Myocyte (in vitro differentiated cells): Measurements from ENCODE around the gene STAT3. TPM values are rescaled to one million over a fixed set of nuclear protein-coding genes. Genes with fewer than 3 reads are reported as not detected.
"Not testable (repeated sequence)": the region's sequence is repeated elsewhere in the genome, so short reads cannot be mapped to it uniquely, and the experiment has no call there.

Experiments
- DNase-seq: peaks from one replicate; pipeline ENCODE4 v3.0.0-alpha.2; 2012; ENCODE audit warnings: low read depth
- total RNA-seq: library from RNA; depleted of rRNA; stranded (reverse); fragments of >200 nt; gene quantifications from 2 replicates; pipeline ENCODE4 v1.2.3, GENCODE V29; 2014

Gene STAT3
- total RNA-seq, 1 donor from 2014 or later: 159 TPM

GRCh38 chr17:42386777-42387657, 1.2 kb downstream of the STAT3 start:
- DNase-seq: no peak

DNA sequence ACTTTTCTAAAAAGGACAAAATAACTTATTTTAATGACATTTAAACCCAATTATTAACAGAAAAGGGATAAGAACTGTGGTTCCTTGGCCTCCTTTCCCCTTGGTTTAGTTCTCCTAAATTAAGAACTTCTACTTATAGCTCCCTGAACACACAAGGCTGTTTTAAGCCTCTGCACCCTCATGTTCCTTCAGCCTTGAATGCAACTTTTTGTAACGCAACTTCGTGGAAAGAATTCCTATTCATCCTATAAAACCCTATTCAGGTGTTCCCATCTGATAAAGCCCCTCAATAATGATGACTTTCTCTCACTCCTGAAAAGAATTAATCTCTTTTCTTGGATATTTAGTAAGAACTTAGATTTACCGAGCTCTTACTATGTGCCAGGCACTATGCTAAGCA, 6.3 kb downstream of the STAT3 start:
- DNase-seq: no peak

DNA sequence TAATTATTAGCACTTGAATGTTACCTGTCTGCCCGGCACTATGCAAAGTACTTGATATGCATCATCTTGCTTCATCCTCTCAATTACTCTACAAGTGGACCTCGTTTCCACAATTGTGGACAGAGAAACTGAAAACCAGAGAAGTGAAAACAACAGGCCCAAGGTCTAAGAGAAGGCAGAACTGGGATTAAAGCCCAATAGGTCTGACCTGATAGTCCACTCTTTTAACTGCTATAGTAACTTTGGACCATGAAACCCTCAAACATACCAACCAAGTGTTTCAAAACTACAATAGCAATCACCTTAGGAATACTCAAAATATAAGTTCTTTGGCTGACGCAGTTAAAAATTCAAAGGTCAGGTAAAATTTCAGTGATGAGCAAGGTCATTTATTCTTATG, 7.3 kb downstream of the STAT3 start:
- no peak for DNase-seq

DNA sequence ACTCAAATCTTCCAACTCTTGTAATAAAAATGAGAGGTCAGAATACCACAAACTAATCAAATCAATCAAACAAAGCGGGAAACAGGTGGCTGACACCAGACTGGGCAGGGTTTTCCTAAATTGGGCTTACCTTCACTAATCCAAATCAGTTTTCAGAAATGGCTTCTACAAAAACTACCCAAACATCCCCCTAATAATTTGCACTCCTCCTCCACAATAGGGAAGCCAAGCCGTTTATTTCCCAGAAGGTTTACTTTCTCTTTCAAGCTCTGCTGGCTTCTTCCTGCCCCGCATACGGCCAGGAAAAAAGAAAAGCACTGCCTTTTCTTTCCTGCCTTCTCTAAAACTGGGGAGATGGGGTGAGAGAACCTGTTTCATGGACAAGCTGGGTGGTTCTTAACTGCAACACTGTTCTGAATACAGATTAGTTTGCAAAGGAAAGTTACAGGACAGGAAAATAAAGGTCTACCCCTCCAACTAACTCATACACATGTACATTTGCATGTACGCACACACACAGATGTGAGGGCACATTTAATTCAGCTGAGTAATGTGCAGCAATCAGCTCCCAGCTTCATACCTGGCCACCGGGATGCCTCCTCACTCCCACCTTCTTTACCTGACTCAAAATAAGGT, 9.2 kb downstream of the STAT3 start:
- DNase-seq: no peak

DNA sequence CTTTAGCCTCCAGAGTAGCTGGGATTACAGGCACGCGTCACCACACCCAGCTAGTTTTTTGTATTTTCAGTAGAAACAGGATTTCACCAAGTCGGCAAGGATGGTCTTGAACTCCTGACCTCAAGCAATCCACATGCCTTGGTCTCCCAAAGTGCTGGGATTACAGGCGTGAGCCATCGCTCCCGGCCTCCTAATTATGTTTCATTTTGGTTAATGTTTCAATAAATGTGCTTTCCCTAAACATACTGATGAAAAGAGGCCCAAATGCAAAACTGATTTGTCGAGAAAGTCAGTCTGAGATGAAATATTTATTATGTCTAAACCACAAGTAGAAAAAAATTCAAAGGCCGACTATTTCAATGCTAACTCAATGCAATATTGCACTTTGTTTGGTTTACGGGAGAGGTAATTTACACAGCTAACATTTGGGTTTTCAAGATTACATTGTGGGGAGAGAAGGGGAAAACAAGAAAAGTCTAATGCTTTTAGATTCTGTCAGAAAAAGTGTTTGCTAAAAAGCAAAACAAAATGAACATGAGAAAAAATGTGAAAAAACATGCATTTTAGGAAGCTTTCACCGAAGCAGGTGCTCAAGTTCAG, 9.8 kb downstream of the STAT3 start:
- no peak for DNase-seq

GRCh38 chr17:42373896-42374295, 14.3 kb downstream of the STAT3 start:
- no peak for DNase-seq

DNA sequence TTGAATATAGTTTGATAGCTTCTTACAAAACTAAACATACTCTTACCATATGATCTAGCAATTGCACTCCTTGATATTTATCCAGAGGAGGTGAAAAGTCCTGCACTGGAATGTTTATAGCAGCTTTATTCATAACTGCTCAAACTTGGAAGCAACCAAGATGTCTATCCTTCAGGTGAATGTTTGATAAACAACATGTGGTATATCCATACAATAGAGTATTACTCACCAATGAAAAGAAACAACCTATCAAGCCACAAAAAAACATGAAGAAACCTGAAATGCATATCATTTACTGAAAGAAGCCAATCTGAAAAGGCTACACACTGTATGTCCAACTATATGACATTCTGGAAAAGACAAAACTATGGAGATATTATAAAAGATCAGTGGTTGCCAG, 16.1 kb downstream of the STAT3 start:
- DNase-seq: no peak

GRCh38 chr17:42368797-42369561, 19.3 kb downstream of the STAT3 start:
- DNase-seq: not testable (repeated sequence)

DNA sequence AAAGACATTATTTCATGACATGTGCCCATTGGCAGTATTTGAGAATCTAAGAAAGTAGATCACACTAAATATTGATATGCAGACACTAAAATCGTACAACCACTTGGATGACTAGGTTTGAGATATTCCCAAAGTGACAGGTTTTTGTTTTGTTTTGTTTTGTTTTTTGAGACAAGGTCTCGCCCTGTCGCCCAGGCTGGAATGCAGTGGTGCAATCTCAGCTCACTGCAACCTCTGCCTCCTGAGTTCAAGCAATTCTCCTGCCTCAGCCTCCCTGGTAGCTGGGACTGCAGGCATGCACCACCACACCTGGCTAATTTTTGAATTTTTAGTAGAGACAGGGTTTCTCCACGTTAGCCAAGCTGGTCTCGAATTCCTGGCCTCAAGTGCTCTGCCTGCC, 19.9 kb downstream of the STAT3 start:
- DNase-seq: not testable (repeated sequence)

DNA sequence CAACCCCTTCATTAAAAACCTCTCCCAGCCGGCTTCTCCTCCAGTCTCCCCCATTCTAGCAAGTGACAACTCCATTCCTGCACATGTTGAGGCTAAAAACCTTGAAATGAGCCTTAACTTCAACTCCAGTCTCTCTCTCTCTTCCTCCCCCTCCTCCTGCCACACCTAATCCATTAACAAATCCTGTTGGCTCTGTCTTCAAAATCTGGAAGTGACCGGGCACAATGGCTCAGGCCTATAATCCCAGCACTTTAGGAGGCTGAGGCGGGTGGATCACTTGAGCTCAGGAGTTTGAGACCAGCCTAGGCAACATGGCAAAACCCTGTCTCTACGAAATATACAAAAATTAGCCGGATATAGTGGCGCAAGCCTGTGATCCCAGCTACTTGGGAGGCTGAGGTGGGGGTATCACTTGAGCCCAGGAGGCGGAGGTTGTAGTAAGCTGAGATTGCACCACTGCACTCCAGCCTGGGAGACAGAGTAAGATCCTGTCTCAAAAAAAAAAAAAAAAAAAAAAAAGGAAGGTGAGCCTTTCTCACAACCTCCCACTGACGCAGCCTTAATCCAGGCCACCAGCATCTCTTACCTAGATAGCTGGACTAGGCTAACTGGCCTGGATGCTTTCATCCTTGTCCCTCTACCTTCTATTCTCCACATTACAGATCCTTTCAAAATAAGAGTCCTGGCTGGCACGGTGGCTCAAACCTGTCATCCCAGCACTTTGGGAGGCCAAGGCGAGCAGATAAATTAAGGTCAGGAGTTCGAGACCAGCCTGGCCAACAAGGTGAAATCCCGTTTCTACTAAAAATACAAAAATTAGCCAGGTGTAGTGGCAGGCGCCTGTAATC, 21.8 kb downstream of the STAT3 start:
- DNase-seq: not testable (repeated sequence)

DNA sequence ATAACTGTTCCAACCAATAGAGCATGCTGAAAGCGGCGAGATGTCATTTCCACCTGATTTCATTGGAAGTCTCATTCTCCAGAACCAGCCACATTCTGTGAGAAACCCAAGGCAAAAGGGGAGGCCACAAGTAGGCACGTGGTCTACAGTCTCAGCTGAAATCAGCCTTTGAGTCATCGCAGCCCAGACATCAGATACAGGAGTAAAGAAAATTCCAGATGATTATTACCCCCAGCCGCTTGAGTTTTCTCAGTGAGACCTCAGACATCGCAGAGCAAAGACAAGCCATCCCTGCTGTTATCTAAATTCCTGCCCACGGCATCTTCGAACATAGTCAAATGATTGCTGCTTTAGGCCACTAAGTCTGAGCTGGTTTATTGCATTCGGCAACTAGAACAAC, 23.1 kb downstream of the STAT3 start:
- DNase-seq: peak; percentile 50

- peak; percentile 73 for DNase-seq
Observed at GRCh38 chr17:42363767-42364585, 24.3 kb downstream of the STAT3 start.

DNA sequence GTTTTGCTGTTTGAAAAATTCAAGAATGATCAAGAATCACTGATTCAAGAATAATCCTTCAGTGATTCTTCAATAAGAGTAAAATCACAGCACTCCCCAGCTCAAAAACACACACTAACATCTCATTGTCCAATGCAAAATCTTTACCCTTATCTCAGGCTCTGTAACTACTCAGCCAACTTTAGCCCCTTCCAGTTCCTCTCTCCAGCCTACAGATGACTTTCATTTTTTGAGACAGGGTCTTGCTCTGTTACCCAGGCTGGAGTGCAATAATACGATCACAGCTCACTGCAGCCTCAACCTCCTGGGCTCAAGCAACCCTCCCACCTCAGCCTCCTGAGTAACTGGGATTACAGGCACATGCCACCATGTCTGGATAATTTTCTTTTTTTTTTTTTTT, 25.0 kb downstream of the STAT3 start:
- no peak for DNase-seq

DNA sequence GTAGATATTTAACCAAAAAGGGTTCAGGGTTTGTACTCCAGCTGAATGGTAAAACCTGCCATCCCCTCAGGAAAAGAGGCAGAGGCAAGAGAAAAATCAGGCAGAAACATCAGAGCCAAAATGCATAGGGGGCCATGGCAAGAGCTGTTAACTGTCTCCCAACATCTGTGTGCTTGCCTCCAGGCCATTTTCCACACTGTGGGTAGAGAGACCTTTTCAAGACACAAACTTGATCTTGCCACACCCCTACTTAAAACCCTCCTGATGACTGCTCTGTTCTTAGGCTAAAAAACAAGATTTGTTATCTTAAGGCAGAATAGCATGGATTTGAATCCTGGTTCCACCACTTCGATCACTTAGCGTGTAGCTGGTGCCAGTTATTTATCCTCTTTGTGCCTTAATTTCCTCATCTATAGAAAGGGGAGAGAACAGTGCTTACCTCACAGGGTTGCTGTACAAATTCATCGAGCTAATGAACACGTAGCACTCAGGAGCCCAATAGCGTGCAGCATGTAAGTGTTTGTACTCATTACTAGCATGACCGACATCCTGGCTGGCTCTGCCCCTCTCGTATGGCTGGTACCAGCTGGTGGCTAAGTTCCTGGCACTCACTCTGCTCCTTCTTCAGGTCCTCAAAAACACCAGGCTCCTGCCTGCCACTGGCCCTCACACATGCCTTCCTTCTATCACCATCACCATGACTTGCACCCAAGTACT, 25.8 kb downstream of the STAT3 start:
- DNase-seq: no peak

DNA sequence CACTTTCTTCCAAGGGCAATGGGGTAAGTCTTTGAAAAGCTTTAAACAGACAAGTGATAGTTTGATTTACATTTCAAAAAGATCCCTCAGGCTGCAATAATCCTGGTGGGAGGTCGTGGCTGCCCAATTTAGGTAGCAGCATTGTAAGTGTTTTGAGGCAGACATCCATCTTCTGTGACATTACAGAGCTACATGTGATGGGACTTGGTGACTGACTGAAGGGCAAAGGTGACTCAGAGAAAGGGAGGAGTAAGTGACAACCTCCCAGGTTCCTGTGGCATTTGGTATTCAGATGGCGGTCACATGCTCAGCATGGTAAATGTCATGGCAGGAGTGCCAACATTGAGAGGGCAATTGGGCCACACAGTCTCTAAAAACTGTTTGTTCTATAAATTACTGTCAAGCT, 26.5 kb downstream of the STAT3 start:
- no peak for DNase-seq

DNA sequence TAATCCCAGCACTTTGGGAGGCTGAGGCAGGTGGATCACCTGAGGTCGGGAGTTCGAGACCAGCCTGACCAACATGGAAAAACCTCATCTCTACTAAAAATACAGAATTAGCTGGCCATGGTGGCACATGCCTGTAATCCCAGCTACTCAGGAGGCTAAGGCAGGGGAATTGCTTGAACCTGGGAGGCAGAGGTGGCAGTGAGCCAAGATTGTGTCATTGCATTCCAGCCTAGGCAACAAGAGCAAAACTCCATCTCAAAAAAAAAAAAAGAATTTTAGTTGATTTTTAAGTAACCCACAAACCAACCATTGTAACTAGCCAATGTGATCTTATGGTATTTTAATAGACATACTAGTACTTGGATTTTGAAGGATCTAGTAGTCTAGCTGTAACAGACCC, 27.9 kb downstream of the STAT3 start:
- DNase-seq: not testable (repeated sequence)

- no peak for DNase-seq
Observed at GRCh38 chr17:42359133-42359532, 29.1 kb downstream of the STAT3 start.

GRCh38 chr17:42358434-42358833, 29.8 kb downstream of the STAT3 start:
- DNase-seq: no peak
